Urinary bladder (tissue), 4 donors: ENCODE results near the gene ARL4A. TPM values are rescaled to one million over a fixed set of nuclear protein-coding genes. Genes with fewer than 3 reads are reported as not detected.
A peak's percentile ranks its signal among the peaks of the same experiment; 100 is the strongest.

Experiments used
- DNase-seq: peaks from one replicate; pipeline ENCODE4 v3.0.0-alpha.2; 2015; ENCODE audit errors: extremely low spot score
- H3K27ac ChIP-seq: one replicate; pipeline ENCODE4 v1.5.1; 2013; ENCODE audit warnings: low read depth, mild to moderate bottlenecking, moderate library complexity
- H3K36me3 ChIP-seq: one replicate; pipeline ENCODE4 v1.6.1; 2013; ENCODE audit warnings: mild to moderate bottlenecking, moderate library complexity; ENCODE audit not compliant: insufficient read depth
- H3K4me1 ChIP-seq: one replicate; pipeline ENCODE4 v1.6.1; 2013; ENCODE audit warnings: mild to moderate bottlenecking, moderate library complexity; ENCODE audit not compliant: insufficient read depth
- H3K4me3 ChIP-seq: one replicate; pipeline ENCODE4 v1.5.1; 2013; ENCODE audit warnings: low read depth, low read length
- WGBS: extraction: QIAGEN DNeasy Blood & Tissue Kit; methylation state at CpG from one replicate; pipeline ENCODE4 v1.1.7; 2013; 5-methylcytosine and 5-hydroxymethylcytosine counted together
- polyA plus RNA-seq: library from polyadenylated mRNA; stranded (reverse); fragments of 200-250 nt; gene quantifications from one replicate; pipeline ENCODE4 v1.2.3, GENCODE V29; 2013
- total RNA-seq: library from RNA; depleted of rRNA; stranded (reverse); fragments of >200 nt; gene quantifications from one replicate; pipeline ENCODE4 v1.2.3, GENCODE V29; 2014
- donor health status: healthy with polysubstance abuse.
- donor health status: healthy.

The ARL4A gene
- total and polyA plus RNA-seq, 2 donors, result 37.2 to 93.6 TPM

GRCh38 chr7:12716134-12716681, 28.8 kb downstream of the ARL4A start:
- Histone ChIP-seq H3K36me3 (no peaks in the 10 kb centered on the region), H3K4me3 (no peak overlapping the region), H3K27ac (peak overlapping the region; percentile 78), H3K4me1 (no peaks in the 10 kb centered on the region)
- WGBS, result 83% methylated on average over 7 of the region's 7 CpGs
- DNase-seq, result no peak

- no peak for DNase-seq
- WGBS, result 69% methylated on average over 3 of the region's 3 CpGs
- Histone ChIP-seq H3K27ac (no peak overlapping the region), H3K4me1 (no peaks in the 10 kb centered on the region), H3K36me3 (no peaks in the 10 kb centered on the region), H3K4me3 (no peak overlapping the region)
These were observed 29.3 kb downstream of the ARL4A start for GRCh38 chr7:12716722-12717121.

- H3K27ac ChIP-seq, result peak overlapping the region; percentile 6
- DNase-seq, result no peak
- no peak overlapping the region for H3K4me3 ChIP-seq
- no peaks in the 10 kb centered on the region for H3K4me1 ChIP-seq
- WGBS, result 36% methylated on average over 5 of the region's 5 CpGs
- H3K36me3 ChIP-seq, result no peaks in the 10 kb centered on the region
These were observed 31.9 kb downstream of the ARL4A start for GRCh38 chr7:12719141-12719919.

- H3K4me1 ChIP-seq, result no peaks in the 10 kb centered on the region
These were observed 32.8 kb downstream of the ARL4A start for GRCh38 chr7:12719981-12720865.

GRCh38 chr7:12721286-12721830, 33.9 kb downstream of the ARL4A start:
- Histone ChIP-seq H3K4me1 (no peaks in the 10 kb centered on the region), H3K27ac (no peak overlapping the region), H3K4me3 (no peak overlapping the region), H3K36me3 (no peaks in the 10 kb centered on the region)
- WGBS, result 95% methylated on average over 6 of the region's 6 CpGs
- DNase-seq, result no peak

More at GRCh38 chr7:12719981-12720865, 32.8 kb downstream of the ARL4A start:
- no peaks in the 10 kb centered on the region for H3K36me3 ChIP-seq
- WGBS, result 86% methylated on average over 17 of the region's 17 CpGs
- peak overlapping the region; percentile 5 for H3K27ac ChIP-seq
- no peak for DNase-seq
- no peak overlapping the region for H3K4me3 ChIP-seq

- Histone ChIP-seq H3K27ac (no peak overlapping the region), H3K36me3 (no peaks in the 10 kb centered on the region), H3K4me3 (no peak overlapping the region), H3K4me1 (no peaks in the 10 kb centered on the region)
- DNase-seq, result no peak
- 84% methylated on average over 2 of the region's 2 CpGs for whole genome bisulfite sequencing
These were observed 34.7 kb downstream of the ARL4A start for GRCh38 chr7:12722136-12722535.

GRCh38 chr7:12722636-12723605, 35.5 kb downstream of the ARL4A start:
- WGBS, result 72% methylated on average over 4 of the region's 4 CpGs
- H3K36me3 ChIP-seq, result no peaks in the 10 kb centered on the region
- no peaks in the 10 kb centered on the region for H3K4me1 ChIP-seq
- H3K27ac ChIP-seq, result no peak overlapping the region
- no peak for DNase-seq
- H3K4me3 ChIP-seq, result no peak overlapping the region

- Histone ChIP-seq H3K4me1 (no peaks in the 10 kb centered on the region), H3K36me3 (no peaks in the 10 kb centered on the region), H3K27ac (no peak overlapping the region), H3K4me3 (no peak overlapping the region)
- no peak for DNase-seq
- WGBS, result 90% methylated on average over 4 of the region's 4 CpGs
These were observed 38.3 kb downstream of the ARL4A start for GRCh38 chr7:12725575-12726316.

- Histone ChIP-seq H3K4me1 (no peaks in the 10 kb centered on the region), H3K4me3 (no peak overlapping the region), H3K36me3 (no peaks in the 10 kb centered on the region), H3K27ac (no peak overlapping the region)
- WGBS, result 99% methylated on average over 2 of the region's 2 CpGs
- no peak for DNase-seq
These were observed 39.5 kb downstream of the ARL4A start for GRCh38 chr7:12726908-12727307.

- H3K27ac ChIP-seq, result no peak overlapping the region
- H3K36me3 ChIP-seq, result no peaks in the 10 kb centered on the region
- no peak for DNase-seq
- 62% methylated on average over 8 of the region's 8 CpGs for WGBS
- H3K4me1 ChIP-seq, result no peaks in the 10 kb centered on the region
- no peak overlapping the region for H3K4me3 ChIP-seq
These were observed 40.2 kb downstream of the ARL4A start for GRCh38 chr7:12727455-12728191.

- Histone ChIP-seq H3K4me1 (no peaks in the 10 kb centered on the region), H3K36me3 (no peaks in the 10 kb centered on the region), H3K27ac (no peak overlapping the region), H3K4me3 (no peak overlapping the region)
- WGBS, result 74% methylated on average over 2 of the region's 2 CpGs
- no peak for DNase-seq
These were observed 40.7 kb downstream of the ARL4A start for GRCh38 chr7:12728192-12728538.

- H3K36me3 ChIP-seq, result no peaks in the 10 kb centered on the region
These were observed 41.7 kb downstream of the ARL4A start for GRCh38 chr7:12729112-12729511.

More at GRCh38 chr7:12729112-12729511, 41.7 kb downstream of the ARL4A start:
- H3K4me3 ChIP-seq, result no peak overlapping the region
- H3K4me1 ChIP-seq, result no peaks in the 10 kb centered on the region
- 42% methylated on average over 7 of the region's 7 CpGs for WGBS
- DNase-seq, result no peak
- H3K27ac ChIP-seq, result no peak overlapping the region
